GM13976 (cell line): ENCODE data around the gene RPS21.

Experiments
- DNase-seq: peaks from one replicate; pipeline ENCODE4 v3.0.0; 2012; ENCODE audit warnings: low spot score
- CTCF ChIP-seq: IDR thresholded peaks from 2 replicates; pipeline ENCODE4 v1.5.1; 2012; ENCODE audit warnings: borderline replicate concordance, mild to moderate bottlenecking; ENCODE audit not compliant: insufficient read depth; ENCODE audit errors: extremely low read depth, missing control alignments, control extremely low read depth
- in situ Hi-C: fragments of 300-500 bp; cut with MboI; formaldehyde crosslinking; loops from one replicate; pipeline ENCODE4 v1.12.0; 2022; ENCODE audit warnings: low sequenced_read_pairs, mixed read lengths, inconsistent platforms; ENCODE audit not compliant: unreplicated experiment

RPS21 gene

GRCh38 chr20:62394248-62395245 is 7.6 kb downstream of the RPS21 start:
- in situ Hi-C loops = no loop called here

GRCh38 chr20:62395311-62396242 is 8.7 kb downstream of the RPS21 start:
- in situ Hi-C loops = no loop called here
- DNase-seq = no peak
- TF ChIP-seq CTCF = no peak

More at GRCh38 chr20:62394248-62395245, 7.6 kb downstream of the RPS21 start:
- TF ChIP-seq CTCF = no peak
- DNase-seq = no peak

- TF ChIP-seq CTCF = no peak
- in situ Hi-C loops = no loop called here
- no peak for DNase-seq
Observed at GRCh38 chr20:62396367-62397239, 9.7 kb downstream of the RPS21 start.

GRCh38 chr20:62398120-62398821 is 11.4 kb downstream of the RPS21 start:
- no peak for TF ChIP-seq CTCF
- in situ Hi-C loops = no loop called here
- DNase-seq = no peak

GRCh38 chr20:62400021-62400420 is 13.1 kb downstream of the RPS21 start:
- DNase-seq = no peak
- in situ Hi-C loops = no loop called here
- no peak for TF ChIP-seq CTCF
